ENCODE results near the gene CERCAM. TPM values are rescaled to one million over a fixed set of nuclear protein-coding genes. Genes with fewer than 3 reads are reported as not detected.
A peak's percentile ranks its signal among the peaks of the same experiment; 100 is the strongest.
"Not testable (repeated sequence)": the region's sequence is repeated elsewhere in the genome, so short reads cannot be mapped to it uniquely, and the experiment has no call there.

The CERCAM gene
- polyA plus RNA-seq, 1 experiment, result 309 TPM

GRCh38 chr9:128421482-128421996, 882 bp downstream of the CERCAM start:
- DNase-seq (ENCODE audit: low read depth), result no peak
- no peak for TF ChIP-seq CTCF (IDR thresholded peaks at IDR 0.05; ENCODE audit: insufficient read depth, low read depth, low read length)

GRCh38 chr9:128422022-128422782, 1.5 kb downstream of the CERCAM start:
- peak overlapping the region; percentile 60 for H3K4me3 ChIP-seq (ENCODE audit: low read depth, low read length)
- H3K27me3 ChIP-seq (ENCODE audit: control insufficient read depth, insufficient read depth, low read length); DNase-seq (ENCODE audit: low read depth); POLR2A ChIA-PET: not testable (repeated sequence)
- CTCF ChIA-PET, result interaction anchor here (3.4 to 4.9 kb wide), 2 partner anchors 11 to 62 kb away, joined by 21 to 50 read pairs; no protein-coding TSS in a partner anchor
- peaks cover 14% of the 10 kb centered on the region for H3K36me3 ChIP-seq (ENCODE audit: control insufficient read depth, insufficient read depth, low read length)

More at GRCh38 chr9:128421482-128421996, 882 bp downstream of the CERCAM start:
- ChIA-PET CTCF (interaction anchor here (1.0 to 4.9 kb wide), 6 partner anchors 11 to 126 kb away, joined by 3 to 50 read pairs (median 12); no protein-coding TSS in a partner anchor), POLR2A (no interaction called here)
- peaks cover 14% of the 10 kb centered on the region for H3K36me3 ChIP-seq (ENCODE audit: control insufficient read depth, insufficient read depth, low read length)
- peaks cover 1% of the 10 kb centered on the region; the same call in 1 of the 2 replicates for H3K27me3 ChIP-seq (ENCODE audit: control insufficient read depth, insufficient read depth, low read length)
- H3K4me3 ChIP-seq (ENCODE audit: low read depth, low read length), result peak overlapping the region; percentile 60

- Histone ChIP-seq H3K36me3 (ENCODE audit: control insufficient read depth, insufficient read depth, low read length) (peaks cover 16% of the 10 kb centered on the region), H3K4me3 (ENCODE audit: low read depth, low read length) (no peak overlapping the region), H3K27me3 (ENCODE audit: control insufficient read depth, insufficient read depth, low read length) (no peaks in the 10 kb centered on the region)
- DNase-seq (ENCODE audit: low read depth), result no peak
- no peak for TF ChIP-seq CTCF (IDR thresholded peaks at IDR 0.05; ENCODE audit: insufficient read depth, low read depth, low read length)
- ChIA-PET POLR2A (interaction anchor here (0.6 to 0.7 kb wide), 2 partner anchors 18 to 129 kb away, joined by 4 to 5 read pairs; no protein-coding TSS in a partner anchor), CTCF (no interaction called here)
These were observed 2.1 kb downstream of the CERCAM start for GRCh38 chr9:128422783-128423150.

GRCh38 chr9:128423356-128423755, 2.7 kb downstream of the CERCAM start:
- DNase-seq (ENCODE audit: low read depth); H3K4me3 ChIP-seq (ENCODE audit: low read depth, low read length); H3K27me3 ChIP-seq (ENCODE audit: control insufficient read depth, insufficient read depth, low read length): not testable (repeated sequence)
- POLR2A ChIA-PET, result interaction anchor here (0.6 to 0.7 kb wide), 3 partner anchors 10 to 128 kb away, joined by 4 to 6 read pairs (median 5); no protein-coding TSS in a partner anchor
- CTCF ChIA-PET, result interaction anchor here (0.7 kb wide), 2 partner anchors 15 to 307 kb away, joined by 3 read pairs; no protein-coding TSS in a partner anchor
- H3K36me3 ChIP-seq (ENCODE audit: control insufficient read depth, insufficient read depth, low read length), result peaks cover 18% of the 10 kb centered on the region

GRCh38 chr9:128424268-128424780, 3.7 kb downstream of the CERCAM start:
- POLR2A ChIA-PET, result no interaction called here
- H3K4me3 ChIP-seq (ENCODE audit: low read depth, low read length), result no peak overlapping the region
- no peak for DNase-seq (ENCODE audit: low read depth)
- H3K27me3 ChIP-seq (ENCODE audit: control insufficient read depth, insufficient read depth, low read length), result no peaks in the 10 kb centered on the region
- CTCF ChIA-PET, result interaction anchor here (2.8 kb wide), 1 partner anchor 14 kb away, joined by 14 read pairs; no protein-coding TSS in a partner anchor
- no peak for TF ChIP-seq CTCF (IDR thresholded peaks at IDR 0.05; ENCODE audit: insufficient read depth, low read depth, low read length)
- peaks cover 23% of the 10 kb centered on the region for H3K36me3 ChIP-seq (ENCODE audit: control insufficient read depth, insufficient read depth, low read length)

All from BJ (cell line).